ENCODE data around the gene TRDMT1. TPM values are rescaled to one million over a fixed set of nuclear protein-coding genes. Genes with fewer than 3 reads are reported as not detected.
"Not testable (repeated sequence)": the region's sequence is repeated elsewhere in the genome, so short reads cannot be mapped to it uniquely, and the experiment has no call there.

Gene TRDMT1
- total RNA-seq, 4 donors from 2014 or later: 2.7 to 9.4 (median 4.0) TPM

DNA sequence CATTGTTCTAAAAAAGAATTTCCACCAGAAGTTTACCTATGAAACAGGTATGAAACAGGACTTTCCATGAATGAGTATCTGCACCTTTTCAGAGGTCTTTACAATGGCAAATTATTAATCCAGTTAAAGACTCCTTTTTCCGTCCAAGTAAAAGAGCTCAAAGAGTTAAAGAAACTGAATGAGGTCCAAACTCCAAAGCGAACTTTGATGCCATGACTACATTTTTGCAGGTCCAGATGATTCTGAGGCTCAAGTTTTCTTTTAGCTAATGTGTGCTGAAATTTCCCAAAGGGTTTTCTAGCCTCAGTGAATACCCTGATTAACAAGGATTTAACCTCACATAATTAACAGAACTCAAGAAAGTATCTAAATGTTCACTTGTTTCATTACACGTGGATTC lies 81.6 kb downstream of the TRDMT1 start:
- Histone ChIP-seq H3K36me3 (no peaks in the 10 kb centered on the region), H3K27me3 (no peaks in the 10 kb centered on the region), H3K9me3 (no peaks in the 10 kb centered on the region), H3K4me3 (no peak overlapping the region), H3K4me1 (no peaks in the 10 kb centered on the region), H3K27ac (no peak overlapping the region)
- WGBS: 84% methylated on average over 3 of the region's 3 CpGs
- TF ChIP-seq POLR2A (IDR thresholded peaks at IDR 0.05): no peak
- TF ChIP-seq, protein P1, sequence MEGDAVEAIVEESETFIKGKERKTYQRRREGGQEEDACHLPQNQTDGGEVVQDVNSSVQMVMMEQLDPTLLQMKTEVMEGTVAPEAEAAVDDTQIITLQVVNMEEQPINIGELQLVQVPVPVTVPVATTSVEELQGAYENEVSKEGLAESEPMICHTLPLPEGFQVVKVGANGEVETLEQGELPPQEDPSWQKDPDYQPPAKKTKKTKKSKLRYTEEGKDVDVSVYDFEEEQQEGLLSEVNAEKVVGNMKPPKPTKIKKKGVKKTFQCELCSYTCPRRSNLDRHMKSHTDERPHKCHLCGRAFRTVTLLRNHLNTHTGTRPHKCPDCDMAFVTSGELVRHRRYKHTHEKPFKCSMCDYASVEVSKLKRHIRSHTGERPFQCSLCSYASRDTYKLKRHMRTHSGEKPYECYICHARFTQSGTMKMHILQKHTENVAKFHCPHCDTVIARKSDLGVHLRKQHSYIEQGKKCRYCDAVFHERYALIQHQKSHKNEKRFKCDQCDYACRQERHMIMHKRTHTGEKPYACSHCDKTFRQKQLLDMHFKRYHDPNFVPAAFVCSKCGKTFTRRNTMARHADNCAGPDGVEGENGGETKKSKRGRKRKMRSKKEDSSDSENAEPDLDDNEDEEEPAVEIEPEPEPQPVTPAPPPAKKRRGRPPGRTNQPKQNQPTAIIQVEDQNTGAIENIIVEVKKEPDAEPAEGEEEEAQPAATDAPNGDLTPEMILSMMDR (IDR thresholded peaks at IDR 0.05): no peak
- DNase-seq (ENCODE audit: low spot score in 2 of 2): no peak

DNA sequence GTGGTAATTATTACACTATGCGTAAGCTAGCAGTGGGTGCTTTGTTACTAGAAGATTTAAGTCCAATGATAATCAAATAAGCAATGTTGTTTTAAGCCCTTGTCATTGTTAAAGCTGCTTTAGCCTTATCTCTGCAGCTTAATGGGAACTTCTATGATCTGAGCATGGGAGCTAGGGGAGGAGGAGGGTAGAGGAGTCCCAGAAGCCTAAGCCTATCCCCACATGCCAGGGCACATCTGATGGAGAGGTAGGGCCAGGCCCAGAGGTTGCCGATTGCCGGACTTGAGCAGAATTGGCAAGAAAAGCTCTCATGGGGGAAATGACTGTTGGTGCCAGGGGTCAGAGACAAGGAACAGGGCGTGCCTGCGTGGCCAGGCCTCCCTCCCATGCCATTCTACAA lies 85.3 kb downstream of the TRDMT1 start:
- no peak overlapping the region for H3K4me3 ChIP-seq
- 83% methylated on average over 5 of the region's 5 CpGs for WGBS
- H3K9me3 ChIP-seq: no peaks in the 10 kb centered on the region
- TF ChIP-seq, protein P1 (IDR thresholded peaks at IDR 0.05): no peak
- TF ChIP-seq POLR2A (IDR thresholded peaks at IDR 0.05) (no peak), EP300 (IDR thresholded peaks at IDR 0.05) (no peak), POLR2AphosphoS5 (IDR thresholded peaks at IDR 0.05) (no peak)
- no peak overlapping the region for H3K27ac ChIP-seq
- H3K4me1 ChIP-seq: no peaks in the 10 kb centered on the region
- no peaks in the 10 kb centered on the region for H3K27me3 ChIP-seq
- H3K36me3 ChIP-seq: no peaks in the 10 kb centered on the region
- no peak for DNase-seq (ENCODE audit: low spot score in 2 of 2)

DNA sequence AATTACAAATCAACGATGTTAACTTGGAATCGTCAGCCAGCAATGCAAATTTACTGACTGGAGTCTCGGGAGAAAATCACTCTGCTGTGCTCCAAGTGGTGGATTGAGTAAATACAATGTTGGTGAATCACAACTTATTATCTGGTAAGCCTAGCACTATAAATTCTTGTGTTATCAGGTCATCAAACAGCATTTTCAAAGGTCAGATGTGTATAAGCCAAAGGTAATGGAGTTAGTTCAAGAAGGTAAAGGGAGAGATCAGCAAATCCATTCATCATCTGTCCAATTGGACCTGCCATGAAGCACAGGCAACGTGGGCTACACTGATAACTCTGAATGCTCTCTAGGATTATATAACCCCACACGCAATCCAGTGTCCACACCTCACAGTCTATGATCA lies 85.8 kb downstream of the TRDMT1 start:
- Histone ChIP-seq H3K4me1 (no peaks in the 10 kb centered on the region), H3K4me3 (no peak overlapping the region), H3K27ac (no peak overlapping the region), H3K9me3 (no peaks in the 10 kb centered on the region), H3K27me3 (no peaks in the 10 kb centered on the region), H3K36me3 (no peaks in the 10 kb centered on the region)
- no peak for DNase-seq (ENCODE audit: low spot score in 2 of 2)
- 83% methylated on average over 5 of the region's 5 CpGs for WGBS
- TF ChIP-seq EP300 (IDR thresholded peaks at IDR 0.05) (no peak), POLR2A (IDR thresholded peaks at IDR 0.05) (no peak), POLR2AphosphoS5 (IDR thresholded peaks at IDR 0.05) (no peak)
- TF ChIP-seq, protein P1 (IDR thresholded peaks at IDR 0.05): no peak

DNA sequence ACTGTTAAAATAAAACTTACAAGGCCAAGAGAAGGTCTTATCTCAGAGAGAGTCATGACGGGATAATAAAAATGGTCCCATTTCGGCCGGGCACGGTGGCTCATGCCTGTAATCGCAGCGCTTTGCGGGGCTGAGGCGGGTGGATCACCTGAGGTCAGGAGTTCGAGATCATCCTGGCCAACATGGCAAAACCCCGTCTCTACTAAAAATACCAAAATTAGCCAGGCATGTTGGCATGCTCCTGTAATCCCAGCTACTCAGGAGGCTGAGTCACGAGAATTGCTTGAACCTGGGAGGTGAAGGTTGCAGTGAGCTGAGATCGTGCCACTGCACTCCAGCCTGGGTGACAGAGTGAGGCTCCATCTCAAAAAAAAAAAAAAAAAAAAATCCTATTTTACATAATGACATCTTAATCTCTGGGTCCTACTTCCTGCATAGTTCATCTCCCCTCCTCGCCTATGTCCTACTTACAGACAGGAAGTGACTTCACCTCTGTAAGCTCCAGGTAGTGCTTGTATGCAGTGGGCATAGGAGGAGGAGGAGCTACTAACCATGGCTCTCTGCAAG lies 86.5 kb downstream of the TRDMT1 start:
- 92% methylated on average over 13 of the region's 13 CpGs for WGBS
- H3K4me1 ChIP-seq; H3K9me3 ChIP-seq; DNase-seq (ENCODE audit: low spot score in 2 of 2); H3K27ac ChIP-seq; H3K36me3 ChIP-seq; H3K4me3 ChIP-seq; H3K27me3 ChIP-seq: not testable (repeated sequence)

DNA sequence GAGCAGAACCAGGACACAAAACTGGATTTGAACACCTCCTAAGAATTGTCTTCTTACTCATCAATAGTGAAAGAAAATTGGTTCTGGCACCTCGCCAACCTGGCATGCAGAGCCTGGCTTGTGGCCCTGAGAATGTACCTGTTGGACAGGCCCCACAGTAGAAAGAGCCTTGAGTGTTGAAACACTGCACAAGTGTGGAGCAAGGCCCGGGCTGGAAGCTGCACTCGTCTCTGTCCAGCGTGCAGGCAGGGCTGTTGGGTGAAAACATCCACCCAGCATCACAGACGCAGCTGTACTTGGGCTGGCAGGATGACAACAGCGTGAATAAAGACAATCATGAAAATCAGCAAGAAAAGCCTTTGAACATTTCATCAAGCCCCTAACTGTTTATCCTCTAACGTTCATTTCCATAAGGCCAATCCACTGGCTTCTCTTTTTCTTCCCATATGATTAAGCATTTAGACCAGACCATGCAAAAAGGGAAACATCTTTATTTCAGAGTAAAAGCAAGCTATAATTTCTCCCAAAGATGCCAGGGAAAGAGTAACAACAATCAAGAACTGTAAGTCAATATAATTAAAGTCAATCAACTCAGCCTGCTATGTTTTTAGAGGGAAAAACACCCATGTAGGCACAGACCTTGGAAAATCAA lies 87.5 kb downstream of the TRDMT1 start:
- Histone ChIP-seq H3K27me3 (no peaks in the 10 kb centered on the region), H3K4me3 (no peak overlapping the region), H3K36me3 (no peaks in the 10 kb centered on the region), H3K4me1 (peaks cover 3% of the 10 kb centered on the region), H3K27ac (no peak overlapping the region), H3K9me3 (no peaks in the 10 kb centered on the region)
- peak; percentile 74 to 80 for DNase-seq (ENCODE audit: low spot score in 2 of 2)
- TF ChIP-seq, protein P1 (IDR thresholded peaks at IDR 0.05): no peak
- TF ChIP-seq POLR2A (IDR thresholded peaks at IDR 0.05) (no peak), EP300 (IDR thresholded peaks at IDR 0.05) (no peak), POLR2AphosphoS5 (IDR thresholded peaks at IDR 0.05) (no peak)
- 41% methylated on average over 7 of the region's 7 CpGs for WGBS

DNA sequence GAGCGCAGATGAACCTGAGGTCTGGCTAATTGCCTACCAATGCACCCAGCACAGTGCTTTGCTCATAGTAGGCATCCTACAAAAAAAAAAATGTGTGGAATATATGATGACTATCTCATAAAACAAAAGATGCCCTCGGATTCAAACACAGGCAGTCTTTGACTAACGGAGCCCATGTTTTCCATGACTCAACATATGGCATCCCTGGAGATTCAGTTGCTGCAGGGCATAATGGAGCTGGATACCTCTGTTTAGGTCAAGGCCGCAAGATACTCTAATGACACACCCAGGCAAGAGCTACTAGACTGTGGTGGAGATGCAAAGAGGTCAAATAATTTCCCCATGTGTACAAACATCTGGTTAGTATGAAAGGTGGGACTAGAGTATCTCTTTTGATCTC lies 88.1 kb downstream of the TRDMT1 start:
- TF ChIP-seq, protein P1 (IDR thresholded peaks at IDR 0.05): no peak
- TF ChIP-seq POLR2A (IDR thresholded peaks at IDR 0.05) (no peak), POLR2AphosphoS5 (IDR thresholded peaks at IDR 0.05) (no peak), EP300 (IDR thresholded peaks at IDR 0.05) (no peak)
- H3K4me3 ChIP-seq: no peak overlapping the region
- no peaks in the 10 kb centered on the region for H3K9me3 ChIP-seq
- WGBS: 85% methylated on average over 4 of the region's 4 CpGs
- H3K27ac ChIP-seq: no peak overlapping the region
- peaks cover 4% of the 10 kb centered on the region for H3K4me1 ChIP-seq
- no peaks in the 10 kb centered on the region for H3K27me3 ChIP-seq
- no peaks in the 10 kb centered on the region for H3K36me3 ChIP-seq
- DNase-seq (ENCODE audit: low spot score in 2 of 2): no peak

Data from suprapubic skin (tissue), 4 donors.